Measurements from ENCODE around the gene POP5.

The POP5 gene

DNA sequence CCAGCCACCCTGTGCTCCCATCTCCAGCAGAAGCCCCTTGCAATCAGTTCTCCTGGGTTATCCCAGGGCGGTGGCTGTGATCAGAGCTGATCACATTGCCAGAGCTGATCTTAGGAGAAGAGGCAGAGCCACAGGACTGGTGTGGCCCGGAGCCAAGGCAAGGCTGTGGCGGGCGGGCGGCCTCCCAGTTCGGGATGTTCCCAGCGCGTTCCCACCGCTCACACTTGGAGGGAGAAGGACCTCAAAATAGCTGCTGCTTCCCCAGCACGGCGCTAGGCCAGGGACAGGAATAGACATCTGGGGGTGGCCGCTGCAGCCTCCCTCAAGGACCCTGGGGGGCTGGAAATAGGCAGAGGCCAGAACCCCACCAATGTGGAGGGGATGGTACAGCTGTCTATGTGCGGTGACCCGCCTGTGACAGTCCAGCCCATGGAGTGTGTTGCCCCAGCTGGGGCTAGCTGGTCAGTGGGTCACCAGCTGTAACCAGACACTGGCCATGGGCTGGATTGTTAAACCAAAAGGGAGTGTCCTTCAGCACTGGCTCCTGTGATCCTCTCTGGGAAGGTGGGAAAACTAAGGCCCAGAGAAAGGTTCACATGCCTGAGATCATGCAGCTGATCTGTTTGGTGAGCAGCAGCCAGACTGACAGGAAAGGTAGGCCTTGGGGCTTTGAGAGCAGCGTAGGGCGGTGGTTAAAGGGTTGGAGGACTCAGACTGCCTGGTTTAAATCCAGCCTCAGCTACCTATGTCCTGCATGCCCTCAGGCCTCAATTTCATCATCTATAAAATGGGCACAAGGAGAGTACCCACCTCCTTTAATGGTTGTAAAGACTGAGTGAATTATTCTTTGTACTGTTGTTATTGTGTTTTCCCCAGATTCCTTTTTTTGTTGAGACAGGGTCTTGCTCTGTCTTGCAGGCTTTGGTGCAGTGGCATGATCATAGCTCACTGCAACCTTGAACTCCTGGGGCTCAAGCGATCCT lies 8.0 kb upstream of the POP5 start:
- DNase-seq (ENCODE audit: low spot score) = no peak

DNA sequence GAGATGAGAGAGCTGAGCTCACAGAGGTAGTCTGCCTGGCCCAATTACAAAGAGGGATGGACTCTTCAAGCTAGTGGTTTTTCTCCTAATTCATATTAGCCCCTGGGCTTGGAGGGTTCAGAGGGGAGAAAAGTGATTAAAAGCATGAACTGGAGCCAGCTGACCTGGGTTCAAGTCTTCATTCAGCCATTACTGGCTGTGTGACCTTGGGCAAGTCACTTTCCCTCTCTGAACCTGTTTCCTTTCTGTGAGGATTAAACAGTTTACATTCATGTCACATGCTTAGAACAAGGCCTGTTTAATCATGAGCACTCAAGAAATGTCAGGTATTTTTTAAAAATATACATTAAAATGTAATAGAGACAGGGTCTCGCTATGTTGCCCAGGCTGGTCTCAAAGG lies 7.2 kb upstream of the POP5 start:
- no peak for DNase-seq (ENCODE audit: low spot score)

- DNase-seq (ENCODE audit: low spot score) = no peak
These were observed 5.7 kb upstream of the POP5 start for GRCh38 chr12:120586860-120587259.

DNA sequence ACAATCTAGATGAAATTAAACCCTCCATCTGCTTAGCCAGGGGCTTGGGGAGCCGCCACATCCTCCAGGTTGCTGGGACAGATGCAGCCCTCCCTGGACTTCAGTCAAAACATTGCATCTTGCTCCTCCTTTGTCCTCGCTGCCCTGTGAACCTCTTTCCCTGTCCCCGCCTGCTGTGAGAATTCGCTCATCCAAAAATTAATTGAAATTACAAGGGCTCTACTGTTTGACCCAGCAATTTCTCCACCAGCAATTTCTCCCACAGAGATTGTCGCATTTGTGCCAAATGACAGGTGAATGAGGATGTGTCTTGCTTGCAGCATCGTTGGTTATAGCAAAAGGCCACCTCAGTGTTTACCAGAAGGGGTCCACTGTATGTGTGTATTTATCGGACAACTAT lies 5.0 kb upstream of the POP5 start:
- DNase-seq (ENCODE audit: low spot score) = no peak

GRCh38 chr12:120584343-120585149 lies 3.3 kb upstream of the POP5 start:
- peak; percentile 46 for DNase-seq (ENCODE audit: low spot score)

DNA sequence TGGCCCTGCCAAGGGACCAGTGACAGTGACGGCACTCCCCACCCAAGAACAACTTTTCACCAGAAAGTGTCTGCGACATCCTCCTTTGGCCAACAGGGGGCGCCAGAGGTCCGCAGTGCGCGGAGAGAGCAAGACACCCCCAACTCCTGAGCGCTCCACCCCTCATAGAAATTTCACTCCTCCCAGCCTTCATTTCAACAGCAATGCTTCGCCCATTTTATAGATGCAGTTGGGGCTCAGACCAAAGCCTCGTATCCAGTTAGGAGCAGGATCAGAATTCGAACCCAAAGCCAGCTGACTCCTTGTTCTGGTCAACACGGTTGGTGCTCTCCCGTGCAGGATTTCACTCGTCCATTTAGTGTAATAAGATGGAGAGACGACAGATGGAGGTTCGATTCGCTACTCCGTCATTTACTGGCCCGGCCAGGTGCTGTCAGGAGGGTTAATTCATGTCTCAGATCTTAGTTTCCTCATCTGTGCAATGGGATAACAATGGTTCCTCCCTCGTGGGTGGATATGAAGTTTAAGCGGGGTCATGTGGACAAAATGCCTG lies 2.4 kb upstream of the POP5 start:
- DNase-seq (ENCODE audit: low spot score) = peak; percentile 78

DNA sequence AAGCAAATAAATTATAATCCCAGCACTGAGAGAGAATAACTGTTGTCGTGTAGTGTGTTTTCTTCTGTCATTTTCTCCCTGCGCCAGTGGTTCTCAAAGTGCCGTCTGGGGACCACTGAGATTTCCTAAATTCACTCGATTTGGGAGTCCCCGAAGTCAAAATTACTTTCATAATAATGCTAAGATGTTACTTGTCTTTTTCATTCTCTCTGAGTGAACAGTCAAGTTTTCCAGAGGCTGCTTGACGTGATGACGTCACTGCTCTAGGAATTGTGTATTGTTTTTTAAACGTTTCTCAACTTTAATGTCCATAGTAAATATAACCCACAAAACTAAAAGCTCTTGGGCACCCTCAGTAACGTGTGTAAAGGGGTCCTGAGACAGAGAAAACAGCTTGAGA lies 796 bp upstream of the POP5 start:
- no peak for DNase-seq (ENCODE audit: low spot score)

GRCh38 chr12:120579179-120579578 lies 2.0 kb downstream of the POP5 start:
- DNase-seq (ENCODE audit: low spot score) = no peak

- DNase-seq (ENCODE audit: low spot score) = no peak
These were observed 7.1 kb downstream of the POP5 start for GRCh38 chr12:120574106-120574505.

DNA sequence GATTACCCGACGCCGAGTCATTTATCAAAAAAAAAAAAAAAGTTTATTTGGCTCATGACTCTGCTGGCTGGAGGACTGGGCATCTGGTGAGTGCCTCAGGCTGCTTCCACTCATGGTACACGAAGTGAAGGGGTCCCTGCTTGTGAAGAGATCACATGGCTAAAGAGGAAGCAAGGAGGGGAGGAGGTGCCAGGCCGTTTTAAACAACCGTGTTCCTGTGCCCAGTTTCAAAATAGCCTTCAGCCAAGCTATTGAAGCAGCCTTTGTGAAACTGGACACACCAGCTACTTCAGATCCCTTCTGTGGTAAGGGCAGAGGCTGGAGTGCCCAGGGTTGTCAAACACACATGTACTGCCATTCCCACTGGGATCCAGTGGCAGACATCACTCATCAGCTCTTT lies 7.6 kb downstream of the POP5 start:
- no peak for DNase-seq (ENCODE audit: low spot score)

- DNase-seq (ENCODE audit: low spot score) = no peak
These were observed 9.9 kb downstream of the POP5 start for GRCh38 chr12:120571299-120571698.

DNA sequence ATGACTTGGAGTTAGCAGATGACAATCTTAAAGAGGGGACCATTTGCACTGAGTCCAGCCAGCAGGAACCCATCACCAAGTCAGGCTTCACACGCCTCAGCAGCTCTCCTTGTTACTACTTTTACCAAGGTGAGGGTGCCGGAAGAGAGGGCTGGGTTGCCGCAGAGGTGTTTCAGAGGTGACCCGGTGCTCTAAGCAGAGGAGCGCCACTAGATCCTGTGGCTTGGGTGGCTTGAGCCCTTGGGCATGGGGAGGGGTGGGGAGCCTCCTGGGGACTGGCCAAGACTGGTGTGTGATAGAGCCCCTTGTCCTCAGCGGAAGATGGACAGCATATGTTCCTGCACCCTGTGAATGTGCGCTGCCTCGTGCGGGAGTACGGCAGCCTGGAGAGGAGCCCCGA lies 17.7 kb downstream of the POP5 start:
- no peak for DNase-seq (ENCODE audit: low spot score)

DNA sequence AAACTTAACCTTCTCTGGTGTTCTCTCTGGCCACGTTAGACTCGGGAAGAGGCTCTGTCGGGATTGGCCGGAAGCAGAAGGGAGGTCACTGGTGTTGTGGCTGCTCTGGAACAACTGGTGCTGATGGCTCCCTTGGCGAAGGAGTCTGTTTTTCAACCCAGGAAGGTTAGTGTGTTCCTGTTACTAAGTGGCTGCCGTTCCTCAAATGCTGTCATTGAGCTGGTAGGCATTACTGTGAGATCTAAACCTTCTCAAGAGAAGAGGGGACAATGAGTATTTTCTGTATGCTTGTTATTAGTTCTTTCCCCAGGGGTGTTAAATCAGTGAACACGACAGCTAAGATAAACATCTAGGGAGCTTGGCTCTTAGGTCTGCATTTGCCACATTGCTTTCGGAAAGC lies 18.3 kb downstream of the POP5 start:
- no peak for DNase-seq (ENCODE audit: low spot score)

- DNase-seq (ENCODE audit: low spot score) = no peak
These were observed 23.6 kb downstream of the POP5 start for GRCh38 chr12:120557589-120557988.

- no peak for DNase-seq (ENCODE audit: low spot score)
These were observed 26.5 kb downstream of the POP5 start for GRCh38 chr12:120554678-120555077.

DNA sequence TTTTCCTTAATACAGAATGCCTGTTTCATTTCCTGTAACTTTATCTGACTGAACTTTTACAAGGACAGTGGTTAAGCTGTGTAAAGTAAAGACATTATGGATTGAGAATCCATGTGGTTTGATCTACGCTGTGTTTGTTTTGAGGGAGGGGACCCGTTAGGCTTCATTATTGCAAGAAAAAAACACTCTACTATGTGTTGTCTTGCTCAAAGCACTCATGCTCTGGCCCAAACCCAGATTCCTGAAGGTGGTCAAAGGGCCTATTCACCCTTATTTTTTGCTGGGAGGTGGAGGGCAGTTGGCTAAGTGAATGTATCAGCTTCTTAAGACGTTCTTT lies 35.2 kb downstream of the POP5 start:
- DNase-seq (ENCODE audit: low spot score) = no peak

- DNase-seq (ENCODE audit: low spot score) = no peak
These were observed 36.5 kb downstream of the POP5 start for GRCh38 chr12:120544691-120545090.

DNA sequence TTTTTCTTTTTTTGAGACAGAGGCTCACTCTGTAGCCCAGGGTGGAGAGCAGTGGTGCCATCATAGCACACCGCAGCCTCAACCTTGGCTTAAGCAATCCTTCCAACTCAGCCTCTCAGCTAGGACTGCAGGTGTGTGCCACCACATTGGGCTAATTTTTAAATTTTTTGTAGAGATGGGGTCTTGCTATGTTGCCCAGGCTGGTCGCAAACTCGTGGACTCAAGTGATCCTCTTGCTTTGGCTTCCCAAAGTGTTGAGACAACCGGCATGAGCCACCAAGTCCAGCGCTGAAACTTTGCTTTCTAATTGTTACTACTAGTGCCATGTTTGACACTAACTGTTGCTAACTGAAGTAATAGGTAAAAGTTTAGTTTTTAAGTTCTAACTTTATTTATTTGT lies 39.0 kb downstream of the POP5 start:
- no peak for DNase-seq (ENCODE audit: low spot score)

DNA sequence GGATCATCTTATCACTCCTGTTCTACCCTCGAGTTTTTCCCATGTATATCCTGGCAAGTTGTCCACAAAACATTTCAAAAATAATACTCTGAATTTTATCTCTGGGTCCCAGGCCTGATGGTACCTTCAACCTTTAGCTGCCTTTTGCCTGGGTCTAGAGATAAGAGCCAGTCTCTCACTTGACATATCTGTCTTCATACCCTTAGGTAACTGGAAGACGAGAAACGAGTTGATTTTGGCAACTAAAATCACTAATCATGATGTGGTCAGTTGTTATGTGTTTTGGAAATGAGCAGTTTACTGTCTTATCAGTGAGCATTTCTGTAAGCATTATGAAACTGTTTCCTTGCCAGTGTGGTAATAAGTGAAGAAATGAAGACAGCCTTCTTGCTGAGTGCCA lies 40.8 kb downstream of the POP5 start:
- DNase-seq (ENCODE audit: low spot score) = peak; percentile 87

- peak; percentile 81 for DNase-seq (ENCODE audit: low spot score)
These were observed 41.9 kb downstream of the POP5 start for GRCh38 chr12:120539303-120539702.

DNA sequence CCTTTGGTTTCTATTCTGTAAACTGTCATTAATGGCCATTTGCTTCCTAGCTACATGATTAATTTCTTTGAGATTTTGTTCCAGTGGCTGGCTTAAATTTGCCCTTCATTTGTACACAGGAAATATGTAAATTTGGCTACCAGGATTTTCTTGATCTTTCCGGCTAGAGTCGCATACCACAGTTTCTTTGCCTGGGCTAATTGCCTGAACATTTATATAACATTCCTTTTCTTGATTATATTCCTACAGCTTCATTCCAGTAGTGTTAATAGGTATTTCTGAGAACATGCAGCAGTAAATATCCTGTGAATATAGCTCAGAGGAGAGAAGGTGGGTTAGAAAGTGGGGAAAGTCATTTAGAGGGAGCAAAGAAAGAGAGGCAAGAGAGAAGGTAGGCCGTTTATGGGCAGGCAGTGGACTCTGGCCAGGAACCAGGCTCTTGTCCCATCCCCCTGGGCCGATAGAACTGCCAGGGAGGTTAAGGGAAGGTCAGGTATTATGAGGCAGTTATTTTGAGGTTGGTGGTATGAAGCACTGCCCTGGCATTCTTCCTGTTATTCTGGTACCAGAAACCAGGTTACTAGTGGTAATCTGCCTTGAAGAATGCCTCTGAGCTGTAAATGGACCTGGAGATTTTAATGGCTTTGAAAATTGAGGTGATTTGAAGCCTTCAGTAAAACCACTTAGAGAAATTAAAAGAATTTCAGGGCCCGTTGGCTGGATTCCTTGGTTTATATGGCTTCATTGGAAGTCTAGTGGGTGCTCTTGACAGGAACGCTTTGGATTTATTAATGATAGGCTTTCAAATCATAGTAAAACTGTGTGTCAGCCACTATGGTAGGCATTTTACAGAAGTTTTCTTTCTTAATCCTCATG lies 42.7 kb downstream of the POP5 start:
- no peak for DNase-seq (ENCODE audit: low spot score)

DNA sequence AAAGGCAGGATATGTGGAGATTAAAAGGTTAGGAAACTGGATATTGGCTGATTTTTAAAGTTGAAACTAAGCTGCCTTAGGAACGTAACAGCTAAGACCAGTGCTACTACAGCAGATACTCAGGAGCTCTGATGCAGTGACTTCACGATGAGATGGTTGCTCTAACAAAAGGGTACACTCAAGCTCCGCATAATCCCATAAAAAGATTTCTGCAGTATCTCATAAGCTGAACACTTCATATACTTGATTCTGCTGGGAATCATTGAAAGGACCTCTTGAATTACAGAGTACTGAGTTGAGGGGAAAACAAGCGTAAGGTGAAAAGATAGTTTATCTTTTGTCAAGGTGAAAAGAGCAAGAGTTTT lies 43.4 kb downstream of the POP5 start:
- no peak for DNase-seq (ENCODE audit: low spot score)

Data from hematopoietic multipotent progenitor cell treated with erythropoietin and hydrocortisone succinate and interleukin-3 and kit ligand, for 15 days (in vitro differentiated cells).